Suprapubic skin (tissue), 4 donors: Measurements from ENCODE around the gene INPP5F. TPM values are rescaled to one million over a fixed set of nuclear protein-coding genes. Genes with fewer than 3 reads are reported as not detected.

Experiments
- DNase-seq, 2 donors: peaks; one replicate each; pipeline ENCODE4 v3.0.0-alpha.2; 2019; ENCODE audit warnings: low spot score in 2 of 2
- H3K27ac ChIP-seq: fragments of 200-600 bp; sonication (generic); one replicate; pipeline ENCODE4 v1.5.1; 2019
- H3K27me3 ChIP-seq: fragments of 200-600 bp; sonication (generic); one replicate; pipeline ENCODE4 v1.5.1; 2019
- H3K36me3 ChIP-seq: fragments of 200-600 bp; sonication (generic); one replicate; pipeline ENCODE4 v1.5.1; 2019
- H3K4me1 ChIP-seq: fragments of 200-600 bp; sonication (generic); one replicate; pipeline ENCODE4 v1.5.1; 2019
- H3K4me3 ChIP-seq: fragments of 200-600 bp; sonication (generic); one replicate; pipeline ENCODE4 v1.5.1; 2019; ENCODE audit warnings: mild to moderate bottlenecking
- H3K9me3 ChIP-seq: fragments of 200-600 bp; sonication (generic); one replicate; pipeline ENCODE4 v1.5.1; 2019
- CTCF ChIP-seq, 2 donors: fragments of 200-600 bp in 1 of 2; fragments of 450-650 bp in 1 of 2; sonication (generic) in 1 of 2; IDR thresholded peaks; one replicate each; pipeline ENCODE4 v1.5.1; 2016 to 2019; ENCODE audit warnings: antibody characterized with exemption in 2 of 2, mild to moderate bottlenecking in 1 of 2, moderate library complexity in 1 of 2
- EP300 ChIP-seq: sonication (generic); formaldehyde crosslinking; IDR thresholded peaks from one replicate; pipeline ENCODE4 v1.6.1; 2017; ENCODE audit warnings: antibody characterized with exemption
- POLR2A ChIP-seq, 2 donors: fragments of 450-650 bp; IDR thresholded peaks; one replicate each; pipeline ENCODE4 v1.6.1; 2017; ENCODE audit warnings: antibody characterized with exemption in 2 of 2, mild to moderate bottlenecking in 2 of 2, moderate library complexity in 2 of 2
- POLR2AphosphoS5 ChIP-seq, 3 donors: sonication (generic); formaldehyde crosslinking; IDR thresholded peaks; one replicate each; pipeline ENCODE4 v1.6.1; 2017; ENCODE audit warnings: antibody characterized with exemption in 3 of 3
- WGBS: methylation state at CpG from one replicate; pipeline ENCODE4 v1.1.5; 2018; 5-methylcytosine and 5-hydroxymethylcytosine counted together
- total RNA-seq, 4 donors: library from RNA; depleted of rRNA; stranded (reverse); fragments of >200 nt; gene quantifications; one replicate each; pipeline ENCODE4 v1.1.0, GENCODE V29; 2016

Gene INPP5F
- total RNA-seq, 4 donors from 2014 or later, result 16.1 to 38.6 (median 19.3) TPM

DNA sequence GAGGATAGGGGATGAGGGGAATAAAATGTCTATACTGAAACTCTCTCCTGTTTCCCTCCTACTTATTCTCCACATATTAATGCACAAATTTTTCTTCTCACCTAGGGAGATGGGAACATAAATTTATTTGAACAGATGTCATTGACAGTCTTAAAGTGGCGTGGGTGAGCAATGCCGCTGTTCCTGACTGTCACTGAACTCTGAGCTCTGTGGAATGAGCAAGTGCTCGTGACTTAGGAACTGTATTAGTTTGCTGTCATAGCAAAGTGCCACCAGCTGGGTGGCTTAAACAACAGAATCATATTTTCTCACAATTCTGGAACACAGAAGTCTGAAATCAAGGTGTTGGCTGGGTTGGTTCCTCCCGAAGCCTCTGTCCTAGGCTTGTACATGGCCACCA lies 29.1 kb downstream of the INPP5F start:
- no peaks in the 10 kb centered on the region for H3K9me3 ChIP-seq
- no peaks in the 10 kb centered on the region for H3K36me3 ChIP-seq
- 95% methylated on average over 4 of the region's 4 CpGs for WGBS
- no peaks in the 10 kb centered on the region for H3K27me3 ChIP-seq
- H3K27ac ChIP-seq, result no peak overlapping the region
- no peak overlapping the region for H3K4me3 ChIP-seq
- no peaks in the 10 kb centered on the region for H3K4me1 ChIP-seq
- DNase-seq, result no peak
- TF ChIP-seq CTCF (IDR thresholded peaks at IDR 0.05) (no peak), EP300 (no peak), POLR2AphosphoS5 (IDR thresholded peaks at IDR 0.05) (no peak), POLR2A (IDR thresholded peaks at IDR 0.05) (no peak)

- 87% methylated on average over 5 of the region's 5 CpGs for WGBS
- Histone ChIP-seq H3K27me3 (no peaks in the 10 kb centered on the region), H3K4me3 (no peak overlapping the region), H3K4me1 (no peaks in the 10 kb centered on the region), H3K36me3 (no peaks in the 10 kb centered on the region), H3K9me3 (no peaks in the 10 kb centered on the region), H3K27ac (no peak overlapping the region)
- no peak for DNase-seq
- TF ChIP-seq CTCF (IDR thresholded peaks at IDR 0.05), result no peak
- no peak for TF ChIP-seq POLR2AphosphoS5 (IDR thresholded peaks at IDR 0.05)
- no peak for TF ChIP-seq EP300
- no peak for TF ChIP-seq POLR2A (IDR thresholded peaks at IDR 0.05)
These were observed 29.6 kb downstream of the INPP5F start for GRCh38 chr10:119755446-119755845.

- no peak overlapping the region for H3K27ac ChIP-seq
- H3K27me3 ChIP-seq, result no peaks in the 10 kb centered on the region
- TF ChIP-seq CTCF (IDR thresholded peaks at IDR 0.05) (no peak), EP300 (no peak), POLR2A (IDR thresholded peaks at IDR 0.05) (no peak), POLR2AphosphoS5 (IDR thresholded peaks at IDR 0.05) (no peak)
- no peaks in the 10 kb centered on the region for H3K36me3 ChIP-seq
- no peaks in the 10 kb centered on the region for H3K4me1 ChIP-seq
- H3K9me3 ChIP-seq, result no peaks in the 10 kb centered on the region
- WGBS, result 87% methylated on average over 5 of the region's 5 CpGs
- no peak overlapping the region for H3K4me3 ChIP-seq
- DNase-seq, result no peak
These were observed 32.8 kb downstream of the INPP5F start for GRCh38 chr10:119758448-119759195.

GRCh38 chr10:119759832-119760231 lies 34.0 kb downstream of the INPP5F start:
- no peaks in the 10 kb centered on the region for H3K27me3 ChIP-seq
- no peaks in the 10 kb centered on the region for H3K4me1 ChIP-seq
- H3K4me3 ChIP-seq, result no peak overlapping the region
- 91% methylated on average over 5 of the region's 5 CpGs for WGBS
- no peaks in the 10 kb centered on the region for H3K36me3 ChIP-seq
- H3K9me3 ChIP-seq, result no peaks in the 10 kb centered on the region
- DNase-seq, result no peak
- TF ChIP-seq POLR2A (IDR thresholded peaks at IDR 0.05) (no peak), EP300 (no peak), CTCF (IDR thresholded peaks at IDR 0.05) (no peak)
- no peak overlapping the region for H3K27ac ChIP-seq

GRCh38 chr10:119761106-119761505 lies 35.3 kb downstream of the INPP5F start:
- no peaks in the 10 kb centered on the region for H3K9me3 ChIP-seq
- H3K27me3 ChIP-seq, result no peaks in the 10 kb centered on the region
- 66% methylated on average over 3 of the region's 3 CpGs for WGBS
- no peaks in the 10 kb centered on the region for H3K36me3 ChIP-seq
- H3K4me1 ChIP-seq, result no peaks in the 10 kb centered on the region
- no peak overlapping the region for H3K27ac ChIP-seq
- TF ChIP-seq EP300, result no peak
- TF ChIP-seq POLR2AphosphoS5 (IDR thresholded peaks at IDR 0.05), result no peak
- DNase-seq, result no peak
- no peak overlapping the region for H3K4me3 ChIP-seq
